B cell (primary cell): ENCODE measurements around the gene ST6GAL1. TPM values are rescaled to one million over a fixed set of nuclear protein-coding genes. Genes with fewer than 3 reads are reported as not detected.
"Not testable (repeated sequence)": the region's sequence is repeated elsewhere in the genome, so short reads cannot be mapped to it uniquely, and the experiment has no call there.

ENCODE experiments used
- ATAC-seq: fragments of 200-7000 bp; cut with Tn5 transposase; one replicate; pipeline ENCODE4 v1.10.0; 2021; ENCODE audit warnings: low read depth, mild to moderate bottlenecking, moderate number of reproducible peaks, moderate library complexity
- CTCF ChIA-PET: fragments of 350-600 bp; sonication (Branson Sonifier 250); formaldehyde crosslinking; loops from one replicate; lab custom pipeline; 2021; ENCODE audit warnings: antibody characterized with exemption, inconsistent platforms; lab: Charles Lee
- POLR2A ChIA-PET: fragments of 350-600 bp; sonication (Branson Sonifier 250); formaldehyde crosslinking; loops from one replicate; lab custom pipeline; 2021; ENCODE audit warnings: antibody characterized with exemption; lab: Charles Lee
- DNase-seq: peaks from one replicate; pipeline ENCODE4 v3.0.0; 2013
- H2AFZ ChIP-seq: 2 replicates; pipeline ENCODE4 v1.6.1; 2012; ENCODE audit warnings: mild to moderate bottlenecking, low read depth, low read length; ENCODE audit not compliant: insufficient read depth, poor library complexity, severe bottlenecking
- H3K27ac ChIP-seq, 2 donors: 1 replicate in 1 of 2; 2 replicates in 1 of 2; pipeline ENCODE4 v1.5.1; 2012 to 2013; ENCODE audit warnings: low read length in 2 of 2, mild to moderate bottlenecking in 2 of 2, moderate library complexity in 1 of 2
- H3K27me3 ChIP-seq, 4 experiments: fragments of 200-600 bp in 1 of 4; sonication (generic) in 1 of 4; replicated peaks in 1 of 4; 1 replicate in 2 of 4; 2 replicates in 2 of 4; pipeline versions ENCODE4 v1.6.1 to v1.7.0; 2013 to 2016; ENCODE audit warnings: low read length in 3 of 4, mild to moderate bottlenecking in 2 of 4, mixed read lengths in 1 of 4, moderate library complexity in 1 of 4; ENCODE audit not compliant: insufficient read depth in 4 of 4, control insufficient read depth in 3 of 4; ENCODE audit errors: control extremely low read depth in 1 of 4
- H3K36me3 ChIP-seq, 2 experiments: replicated peaks in 1 of 2; 1 replicate in 1 of 2; 2 replicates in 1 of 2; pipeline versions ENCODE4 v1.6.1 to v1.7.1; 2013; ENCODE audit warnings: low read length in 1 of 2; ENCODE audit not compliant: insufficient read depth in 2 of 2, control insufficient read depth in 1 of 2; ENCODE audit errors: control extremely low read depth in 1 of 2, extremely low read depth in 1 of 2
- H3K4me1 ChIP-seq, 2 donors: fragments of 200-600 bp in 1 of 2; sonication (generic) in 1 of 2; 1 replicate in 1 of 2; 2 replicates in 1 of 2; pipeline versions ENCODE4 v1.5.1 to v1.6.1; 2013 to 2017; ENCODE audit warnings: low read length in 2 of 2; ENCODE audit not compliant: control insufficient read depth in 2 of 2, insufficient read depth in 2 of 2
- H3K4me2 ChIP-seq: replicated peaks from 2 replicates; pipeline ENCODE3; 2012; ENCODE audit warnings: mild to moderate bottlenecking, low read depth, low read length; ENCODE audit not compliant: poor library complexity, severe bottlenecking
- H3K4me3 ChIP-seq, 5 experiments: fragments of 200-600 bp in 1 of 5; sonication (generic) in 1 of 5; 1 replicate in 3 of 5; 2 replicates in 2 of 5; pipeline versions ENCODE4 v1.5.1 to v1.7.0; 2011 to 2016; ENCODE audit warnings: low read length in 4 of 5, mild to moderate bottlenecking in 4 of 5, low read depth in 2 of 5, control low read depth in 1 of 5, moderate library complexity in 1 of 5; ENCODE audit not compliant: insufficient read depth in 1 of 5; ENCODE audit errors: control extremely low read depth in 1 of 5, extremely low read depth in 1 of 5
- H3K79me2 ChIP-seq: fragments of 200-600 bp; sonication (generic); one replicate; pipeline ENCODE4 v1.6.0; 2016; ENCODE audit warnings: low read length; ENCODE audit not compliant: control insufficient read depth, insufficient read depth
- H3K9ac ChIP-seq: fragments of 200-600 bp; sonication (generic); 2 replicates; pipeline ENCODE4 v1.6.1; 2017; ENCODE audit warnings: mild to moderate bottlenecking, low read length, moderate library complexity
- H3K9me3 ChIP-seq, 3 donors: one replicate each; pipeline versions ENCODE4 v1.6.1 to v1.7.1; 2013; ENCODE audit warnings: low read length in 2 of 3; ENCODE audit not compliant: control insufficient read depth in 2 of 3, insufficient read depth in 1 of 3; ENCODE audit errors: control extremely low read depth in 1 of 3
- H4K20me1 ChIP-seq: 2 replicates; pipeline ENCODE4 v1.6.0; 2012; ENCODE audit warnings: mild to moderate bottlenecking, low read length; ENCODE audit not compliant: insufficient read depth, control insufficient read depth, poor library complexity, severe bottlenecking
- H3K27ac Mint-ChIP-seq: one replicate; pipeline ENCODE4 v1.8.0; 2021; ENCODE audit warnings: mixed read lengths
- H3K27me3 Mint-ChIP-seq: one replicate; pipeline ENCODE4 v1.8.0; 2021; ENCODE audit warnings: mixed read lengths
- H3K4me1 Mint-ChIP-seq: one replicate; pipeline ENCODE4 v1.8.0; 2021; ENCODE audit warnings: mixed read lengths
- H3K4me3 Mint-ChIP-seq: one replicate; pipeline ENCODE4 v1.8.0; 2021; ENCODE audit warnings: mixed read lengths
- H3K9me3 Mint-ChIP-seq: one replicate; pipeline ENCODE4 v1.8.0; 2022; ENCODE audit warnings: mixed read lengths; ENCODE audit not compliant: insufficient read depth
- EZH2 ChIP-seq: IDR thresholded peaks from 2 replicates; pipeline ENCODE4 v1.6.1; 2012; ENCODE audit warnings: borderline replicate concordance, low read depth, mild to moderate bottlenecking, moderate library complexity, low read length; ENCODE audit not compliant: insufficient read depth, poor library complexity, severe bottlenecking
- WGBS: methylation state at CpG from one replicate; pipeline ENCODE4 v1.1.5; 2013; ENCODE audit warnings: missing lambda C conversion rate; ENCODE audit not compliant: insufficient coverage; 5-methylcytosine and 5-hydroxymethylcytosine counted together
- intact Hi-C: fragments of 100-400 bp; cut with micrococcal nuclease; formaldehyde crosslinking; loops from one replicate; pipeline ENCODE4 v1.10.0; 2022
- polyA plus RNA-seq: library from polyadenylated mRNA; depleted of rRNA; stranded (reverse); fragments of >200 nt; gene quantifications from 2 replicates; pipeline ENCODE4 v1.2.3, GENCODE V29; 2012
- total RNA-seq, 2 donors: library from RNA; stranded (reverse); fragments of 120-200 nt in 1 of 2; gene quantifications; 1 replicate in 1 of 2; 2 replicates in 1 of 2; pipeline versions ENCODE4 v1.2.3 to v1.2.4, GENCODE V29; 2013 to 2022
- TF ChIP-seq, protein P1 (sequence below): fragments of 200-600 bp; IDR thresholded peaks from one replicate; pipeline ENCODE4 v1.8.0; 2022; ENCODE audit warnings: antibody characterized with exemption, mild to moderate bottlenecking

ST6GAL1 gene
- total and polyA plus RNA-seq, 2 donors (not counting 1 experiment from before 2014, with no cell fraction given) = 174 to 563 TPM

- H3K4me2 ChIP-seq, H3K27me3 Mint-ChIP-seq, H3K9ac ChIP-seq, H3K27ac ChIP-seq, H3K4me3 ChIP-seq, H3K4me3 Mint-ChIP-seq, H3K9me3 Mint-ChIP-seq, ATAC-seq, DNase-seq, H2AFZ ChIP-seq, POLR2A ChIA-PET, H3K27ac Mint-ChIP-seq, H4K20me1 ChIP-seq, H3K27me3 ChIP-seq, intact Hi-C loops: not testable (repeated sequence)
- Histone ChIP-seq H3K4me1 (peaks cover 21 to 28% of the 10 kb centered on the region in 2 donors), H3K79me2 (peaks cover 85% of the 10 kb centered on the region), H3K9me3 (peaks cover 2 to 13% (median 3%) of the 10 kb centered on the region in 3 donors), H3K36me3 (peaks cover 4 to 80% of the 10 kb centered on the region in 2 experiments)
- WGBS = 76% methylated on average over 9 of the region's 10 CpGs
- H3K4me1 Mint-ChIP-seq = peaks cover 70% of the 10 kb centered on the region
- CTCF ChIA-PET = interaction anchor here (1.2 kb wide), 1 partner anchor 209 kb away, joined by 5 read pairs; no protein-coding TSS in a partner anchor
Measured at GRCh38 chr3:187057803-187058202, 127.5 kb downstream of the ST6GAL1 start.

DNA sequence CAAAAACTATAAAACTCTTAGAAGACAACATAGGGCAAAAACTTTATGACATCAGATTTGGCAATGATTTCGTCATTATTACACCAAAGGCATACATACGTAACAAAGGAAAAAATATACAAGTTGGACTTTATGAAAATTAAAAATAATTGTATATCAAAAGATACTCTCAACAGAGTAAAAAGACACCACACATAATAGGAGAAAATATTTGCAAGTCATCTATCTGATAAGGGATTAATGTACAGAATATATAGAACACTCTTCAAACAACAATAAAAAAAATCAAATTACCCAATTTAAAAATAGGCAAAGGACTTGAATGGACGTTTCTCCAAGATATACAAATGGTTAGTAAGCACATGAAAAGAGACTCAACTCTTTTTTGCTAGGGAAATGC, 131.4 kb downstream of the ST6GAL1 start:
- peaks cover 71% of the 10 kb centered on the region for H3K4me1 Mint-ChIP-seq
- POLR2A ChIA-PET = interaction anchor here (0.7 to 1.3 kb wide), 2 partner anchors 40 to 116 kb away, joined by 3 read pairs; no protein-coding TSS in a partner anchor
- peaks cover 92% of the 10 kb centered on the region for H3K79me2 ChIP-seq
- peak overlapping the region; percentile 50 for H3K27ac Mint-ChIP-seq
- TF ChIP-seq, protein P1, sequence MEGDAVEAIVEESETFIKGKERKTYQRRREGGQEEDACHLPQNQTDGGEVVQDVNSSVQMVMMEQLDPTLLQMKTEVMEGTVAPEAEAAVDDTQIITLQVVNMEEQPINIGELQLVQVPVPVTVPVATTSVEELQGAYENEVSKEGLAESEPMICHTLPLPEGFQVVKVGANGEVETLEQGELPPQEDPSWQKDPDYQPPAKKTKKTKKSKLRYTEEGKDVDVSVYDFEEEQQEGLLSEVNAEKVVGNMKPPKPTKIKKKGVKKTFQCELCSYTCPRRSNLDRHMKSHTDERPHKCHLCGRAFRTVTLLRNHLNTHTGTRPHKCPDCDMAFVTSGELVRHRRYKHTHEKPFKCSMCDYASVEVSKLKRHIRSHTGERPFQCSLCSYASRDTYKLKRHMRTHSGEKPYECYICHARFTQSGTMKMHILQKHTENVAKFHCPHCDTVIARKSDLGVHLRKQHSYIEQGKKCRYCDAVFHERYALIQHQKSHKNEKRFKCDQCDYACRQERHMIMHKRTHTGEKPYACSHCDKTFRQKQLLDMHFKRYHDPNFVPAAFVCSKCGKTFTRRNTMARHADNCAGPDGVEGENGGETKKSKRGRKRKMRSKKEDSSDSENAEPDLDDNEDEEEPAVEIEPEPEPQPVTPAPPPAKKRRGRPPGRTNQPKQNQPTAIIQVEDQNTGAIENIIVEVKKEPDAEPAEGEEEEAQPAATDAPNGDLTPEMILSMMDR = no peak
- no peak for TF ChIP-seq EZH2
- peak overlapping the region in 1 of 2 donors; percentile 97 for H3K27ac ChIP-seq
- ATAC-seq (no peak), DNase-seq (peak; percentile 3)
- CTCF ChIA-PET = interaction anchor here (0.6 to 0.9 kb wide), 3 partner anchors 14 to 113 kb away, joined by 3 to 4 read pairs (median 3); no protein-coding TSS in a partner anchor
- H2AFZ ChIP-seq = no peak overlapping the region
- intact Hi-C loops = no loop called here
- H3K9me3 ChIP-seq = peaks cover 0 to 13% (median 0%) of the 10 kb centered on the region in 3 donors
- H3K9ac ChIP-seq = no peak overlapping the region
- H3K4me3 Mint-ChIP-seq = no peak overlapping the region
- peaks cover 54 to 68% of the 10 kb centered on the region in 2 donors for H3K4me1 ChIP-seq
- no peaks in the 10 kb centered on the region for H3K27me3 ChIP-seq
- no CpG with 5 or more reads among the region's 3 CpGs for WGBS
- no peak overlapping the region for H3K4me3 ChIP-seq
- H3K9me3 Mint-ChIP-seq = peaks cover under 1% of the 10 kb centered on the region
- no peaks in the 10 kb centered on the region for H3K27me3 Mint-ChIP-seq
- peaks cover 2 to 90% of the 10 kb centered on the region in 2 experiments for H3K36me3 ChIP-seq
- H4K20me1 ChIP-seq = no peaks in the 10 kb centered on the region
- no peak overlapping the region for H3K4me2 ChIP-seq
